Activated naive CD4-positive, alpha-beta T cell (primary cell): ENCODE results near the gene SERINC3.

ENCODE experiments used
- DNase-seq, 4 experiments: peaks; one replicate each; lab custom pipeline; 2025; lab: John Stamatoyannopoulos, UW

SERINC3 gene

DNA sequence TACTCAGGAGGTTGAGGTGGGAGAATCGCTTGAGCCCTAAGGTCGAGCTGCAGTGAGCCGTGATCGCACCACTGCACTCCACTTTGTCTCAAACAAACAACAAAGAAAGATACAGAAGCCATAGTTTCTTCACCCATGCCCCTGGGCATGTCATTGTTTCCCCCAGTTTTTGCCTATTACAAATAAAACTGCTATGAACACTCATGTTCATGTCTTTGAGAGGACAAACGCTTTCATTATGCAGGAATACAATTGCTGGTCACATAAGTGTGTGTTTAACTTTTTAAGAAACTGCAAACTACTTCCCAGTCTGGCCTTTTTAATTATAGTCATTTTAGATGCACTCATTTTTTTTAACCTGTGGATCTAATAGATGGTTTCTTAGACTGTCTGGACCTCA lies 58.4 kb downstream of the SERINC3 start:
- DNase-seq = no peak

DNA sequence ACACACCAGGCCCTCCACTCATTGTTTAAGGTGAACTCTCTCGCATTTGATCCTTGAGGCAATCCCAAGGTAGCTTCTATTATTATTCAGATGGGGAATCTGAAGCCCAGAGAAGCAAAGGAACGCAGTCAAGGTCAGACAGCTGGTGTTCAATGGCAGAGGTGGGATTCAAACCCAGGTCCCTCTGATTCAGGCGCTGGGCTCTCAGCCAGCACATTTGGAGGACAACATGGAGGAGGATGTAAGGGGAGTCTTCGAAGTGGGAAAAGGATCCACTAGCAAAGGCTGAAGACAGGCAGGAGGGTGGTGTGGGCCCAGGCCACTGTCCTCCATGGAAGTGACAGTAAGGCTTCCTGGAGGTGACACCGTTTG lies 60.1 kb downstream of the SERINC3 start:
- DNase-seq = no peak

DNA sequence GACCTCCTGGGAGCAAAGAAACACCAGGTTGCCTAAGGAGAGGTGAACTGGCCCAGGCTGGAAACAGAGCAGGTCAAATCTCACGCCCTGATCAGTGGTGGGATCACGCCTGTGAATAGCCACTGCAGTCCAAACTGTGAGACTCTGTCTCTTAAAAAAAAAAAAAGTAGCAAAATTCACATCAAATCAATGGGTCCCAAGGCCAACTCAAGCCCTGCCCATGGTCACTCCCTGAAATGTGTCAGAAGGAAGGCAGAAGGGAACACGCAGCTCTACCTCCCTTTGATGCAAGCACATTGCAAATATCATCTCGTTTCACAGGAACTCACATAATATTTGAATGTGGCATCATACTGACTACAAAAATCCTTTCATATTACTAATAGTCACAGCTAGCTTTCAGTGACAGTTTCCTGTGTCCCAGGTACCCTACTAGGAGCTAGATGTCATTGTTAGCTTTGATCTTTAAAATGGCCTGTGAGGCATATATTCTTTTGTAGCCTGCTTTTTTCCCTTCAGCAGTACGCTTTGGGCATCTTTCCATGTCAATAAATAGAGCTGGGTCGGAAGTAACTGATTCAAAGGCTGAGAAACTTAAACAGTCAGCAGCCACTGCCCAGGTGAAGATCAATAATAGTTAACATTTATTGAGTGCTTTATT lies 60.6 kb downstream of the SERINC3 start:
- no peak for DNase-seq

DNA sequence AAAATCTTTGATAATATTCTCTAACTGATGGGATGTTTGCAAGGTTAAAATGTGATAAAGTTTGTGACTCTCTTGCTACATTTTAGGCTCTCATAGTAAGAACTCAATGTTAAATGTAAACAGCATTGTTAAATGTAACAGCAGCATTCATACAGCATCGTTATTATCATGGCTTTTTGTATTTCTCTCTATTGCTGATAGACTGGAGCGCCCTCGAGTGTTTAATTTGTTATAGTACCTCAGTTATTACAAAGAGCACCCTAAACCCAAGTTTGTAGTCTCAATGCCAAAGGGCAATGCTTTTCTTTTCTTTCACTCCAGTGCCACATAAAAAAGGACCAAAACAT lies 61.1 kb downstream of the SERINC3 start:
- no peak for DNase-seq

DNA sequence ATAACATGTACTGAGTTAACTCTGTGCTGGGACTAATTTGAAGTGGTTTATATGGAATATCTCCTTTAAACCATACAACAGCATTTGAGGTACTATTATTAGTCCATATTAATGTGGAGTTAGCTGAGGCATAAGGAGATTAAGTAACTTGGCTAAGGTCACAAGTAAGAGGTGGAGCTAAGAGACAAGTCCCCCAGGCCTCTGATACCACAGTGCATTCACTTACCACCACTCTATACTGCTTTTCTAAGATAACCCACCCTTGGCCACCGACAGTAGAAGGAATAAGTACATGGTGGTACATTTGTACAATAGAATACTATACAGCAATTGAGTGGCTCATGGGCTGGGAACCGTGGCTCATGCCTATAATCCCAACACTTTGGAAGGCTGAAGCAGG lies 62.6 kb downstream of the SERINC3 start:
- DNase-seq = no peak

DNA sequence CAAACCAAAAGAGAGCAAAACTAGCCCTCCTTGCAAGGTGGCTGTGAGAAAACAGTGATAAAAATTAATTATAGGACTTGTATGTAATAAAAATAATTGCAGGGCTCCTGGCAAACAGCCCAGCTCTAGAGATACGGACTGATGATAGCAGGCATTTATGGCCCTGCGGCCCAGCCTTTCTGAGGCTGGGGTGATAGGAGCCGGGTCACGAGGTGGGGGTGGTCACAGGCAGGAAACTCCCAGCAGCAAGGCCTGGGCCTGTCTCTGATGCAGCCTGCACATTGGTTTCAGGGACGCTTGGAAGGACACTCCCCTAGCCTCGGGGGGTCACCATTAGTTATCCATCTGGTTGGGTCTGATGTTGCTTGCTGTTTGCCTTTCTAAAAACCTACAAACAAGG lies 64.9 kb downstream of the SERINC3 start:
- DNase-seq = no peak

DNA sequence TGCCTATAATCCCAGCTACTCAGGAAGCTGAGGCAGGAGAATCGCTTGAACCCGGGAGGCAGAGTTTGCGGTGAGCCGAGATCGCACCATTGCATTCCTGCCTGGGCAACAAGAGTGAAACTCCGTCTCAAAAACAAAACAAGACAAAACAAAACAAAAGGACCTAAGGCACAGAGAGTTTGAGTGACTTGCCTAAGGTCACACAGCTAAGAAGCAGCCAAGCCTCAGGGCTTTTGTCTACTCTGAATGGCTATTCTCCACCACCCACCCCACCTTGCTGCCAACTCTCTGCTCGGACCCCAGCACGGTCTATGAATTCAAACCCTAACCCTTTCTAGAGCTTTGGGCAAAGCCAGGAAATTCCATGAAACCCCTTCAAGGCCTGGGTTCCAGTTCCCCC lies 65.3 kb downstream of the SERINC3 start:
- DNase-seq = no peak

DNA sequence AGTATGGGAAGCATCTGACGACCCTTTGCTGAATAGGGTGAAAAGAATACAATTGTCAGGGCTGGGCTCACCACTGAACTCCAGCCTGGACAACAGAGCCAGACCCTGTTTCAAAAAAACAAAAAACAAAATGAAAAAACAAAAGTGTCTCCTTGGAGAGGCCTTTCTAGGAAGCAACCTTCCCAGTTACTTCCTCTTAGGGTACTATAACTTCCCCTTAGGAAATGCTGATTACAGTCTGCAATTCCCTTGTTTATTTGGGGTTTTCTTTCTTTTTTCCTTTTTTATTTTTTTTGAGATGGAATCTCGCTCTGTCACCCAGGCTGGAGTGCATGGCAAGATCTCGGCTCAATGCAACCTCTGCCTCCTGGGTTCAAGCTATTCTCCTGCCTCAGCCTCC lies 66.7 kb downstream of the SERINC3 start:
- DNase-seq = no peak

DNA sequence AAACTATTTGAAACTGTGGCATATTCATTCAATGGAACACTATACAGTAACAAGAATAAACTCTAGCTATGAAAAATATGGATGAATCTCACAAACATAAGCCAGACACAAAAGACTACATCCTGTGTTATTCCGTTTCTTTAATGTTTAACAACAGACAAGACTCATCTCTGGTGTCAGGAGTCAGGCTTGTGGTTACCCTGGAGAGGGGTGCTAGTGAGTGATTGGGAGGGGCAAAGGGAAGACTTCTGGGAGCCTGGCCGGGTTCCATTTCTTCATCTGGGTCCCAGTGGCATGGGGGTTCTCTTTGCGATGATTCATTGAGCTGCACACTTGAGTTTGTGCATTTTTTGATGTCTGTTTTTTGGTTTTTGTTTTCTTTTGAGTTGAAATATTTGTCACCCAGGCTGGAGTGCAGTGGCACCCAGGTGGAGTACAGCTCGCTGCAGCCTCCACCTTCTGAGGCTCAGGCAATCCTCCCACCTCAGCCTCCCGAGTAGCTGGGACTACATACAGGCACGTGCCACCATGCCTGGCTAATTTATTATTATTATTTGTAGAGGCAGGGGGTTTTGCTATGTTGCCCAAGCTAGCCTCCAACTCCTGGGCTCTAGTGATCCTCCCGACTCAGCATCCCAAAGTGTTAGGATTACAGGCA lies 67.4 kb downstream of the SERINC3 start:
- DNase-seq = no peak

DNA sequence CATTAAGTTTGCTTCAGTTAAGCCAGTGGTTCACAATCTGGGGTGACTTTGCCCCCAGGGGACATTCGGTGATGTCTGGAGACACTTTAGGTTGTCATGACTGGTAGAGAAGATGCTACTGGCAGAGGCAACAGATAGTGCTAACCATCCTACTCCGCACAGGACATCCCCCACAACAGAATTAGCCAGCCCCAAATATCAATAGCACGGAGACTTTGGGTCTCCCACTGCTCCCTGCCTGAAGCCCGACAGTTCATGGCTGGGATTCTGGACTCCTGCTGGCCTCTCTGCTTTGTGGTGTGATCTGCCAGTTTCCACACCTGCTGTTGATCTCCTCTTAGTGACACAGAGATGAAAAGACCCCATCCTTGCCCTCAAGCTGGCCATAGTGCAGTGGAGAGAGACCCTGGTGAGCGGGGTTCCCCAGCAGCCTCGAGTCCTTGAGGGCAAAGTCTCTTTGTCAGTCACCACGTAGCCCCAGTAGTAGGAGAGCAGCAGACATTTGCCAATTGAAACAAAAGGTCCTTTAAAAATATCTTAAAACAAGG lies 70.9 kb downstream of the SERINC3 start:
- no peak for DNase-seq

DNA sequence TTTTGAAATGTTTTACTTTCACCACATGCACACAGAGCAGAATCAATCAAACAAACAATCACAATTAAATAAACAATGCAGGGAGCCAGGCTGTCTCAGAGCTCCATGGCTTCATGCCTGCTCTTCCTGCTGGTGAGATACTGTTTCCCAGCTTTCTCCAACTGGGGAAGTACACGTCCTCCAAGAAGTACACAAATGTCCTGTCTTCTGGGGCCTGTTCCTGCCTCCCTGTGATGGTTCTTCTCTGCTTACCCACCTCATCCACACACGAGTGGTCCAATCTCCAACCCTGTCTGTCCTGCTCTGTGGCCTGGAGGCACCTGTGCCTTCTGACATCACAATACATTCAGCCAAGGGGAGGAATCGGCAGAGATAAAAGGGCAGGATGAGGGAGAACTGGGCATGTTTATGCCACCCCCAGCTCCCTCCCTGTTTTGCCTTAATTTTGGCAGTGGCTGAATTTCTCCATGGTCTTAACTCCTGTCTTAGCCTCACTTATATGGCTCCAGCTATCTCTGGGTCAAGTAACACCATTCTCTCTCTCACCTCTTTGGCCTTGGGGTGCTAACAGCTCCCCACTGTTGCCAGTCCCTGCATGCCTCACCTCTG lies 71.5 kb downstream of the SERINC3 start:
- DNase-seq = no peak

DNA sequence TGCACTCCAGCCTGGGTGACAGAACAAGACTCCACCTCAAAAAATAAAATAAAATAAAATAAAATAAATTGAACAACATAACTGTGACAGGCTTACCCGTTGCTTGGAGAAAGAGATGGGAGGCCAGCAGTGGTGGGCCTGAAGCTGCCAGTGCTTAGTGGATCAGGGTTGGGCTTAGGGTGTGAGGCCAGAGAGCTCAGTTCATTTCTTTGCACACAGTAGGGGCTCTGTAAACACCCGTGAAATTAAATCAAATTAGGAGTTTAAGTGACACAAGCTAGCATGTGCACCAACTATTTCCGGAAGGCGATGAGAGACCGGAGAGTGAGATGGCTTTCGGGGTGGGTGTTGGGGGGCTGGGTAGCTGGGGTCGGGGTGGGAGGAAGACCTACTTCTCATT lies 72.0 kb downstream of the SERINC3 start:
- DNase-seq = no peak

DNA sequence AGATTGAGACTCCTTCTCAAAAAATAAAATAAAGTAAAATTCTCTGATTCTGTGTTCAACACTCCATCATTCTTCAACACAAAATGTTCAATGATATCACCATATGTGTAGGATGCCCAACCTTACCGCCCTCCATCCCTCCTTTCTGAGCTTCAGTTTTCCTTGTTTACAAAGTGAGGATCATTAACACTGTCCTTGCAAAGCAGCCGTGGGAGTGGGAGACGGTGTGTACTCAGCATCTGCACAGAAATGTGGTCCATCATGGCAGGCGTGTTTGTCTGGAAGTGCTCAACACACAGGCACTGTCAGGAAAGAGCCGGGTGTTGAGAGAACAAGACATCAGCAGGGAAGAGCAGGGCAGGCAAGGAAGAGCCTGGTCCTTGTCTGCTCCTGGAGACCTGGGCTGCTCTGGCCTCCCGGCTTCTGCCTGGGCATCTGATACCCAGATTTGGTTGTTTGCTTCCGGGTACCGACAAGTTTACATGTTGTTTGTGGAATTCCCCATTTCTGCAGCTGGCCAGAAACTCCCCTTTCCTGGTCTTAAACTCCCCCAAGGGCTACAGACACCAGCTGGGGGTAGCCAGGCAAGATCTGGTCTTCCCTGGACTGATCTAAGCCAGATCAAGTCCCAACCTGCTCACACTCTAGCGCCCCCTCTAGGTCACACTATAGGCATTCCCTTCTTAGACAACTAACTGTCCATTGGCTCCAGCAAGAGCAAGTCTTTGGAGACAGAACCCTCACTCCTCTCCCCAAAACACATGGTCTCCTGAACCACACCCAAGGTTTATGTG lies 72.9 kb downstream of the SERINC3 start:
- DNase-seq = no peak

DNA sequence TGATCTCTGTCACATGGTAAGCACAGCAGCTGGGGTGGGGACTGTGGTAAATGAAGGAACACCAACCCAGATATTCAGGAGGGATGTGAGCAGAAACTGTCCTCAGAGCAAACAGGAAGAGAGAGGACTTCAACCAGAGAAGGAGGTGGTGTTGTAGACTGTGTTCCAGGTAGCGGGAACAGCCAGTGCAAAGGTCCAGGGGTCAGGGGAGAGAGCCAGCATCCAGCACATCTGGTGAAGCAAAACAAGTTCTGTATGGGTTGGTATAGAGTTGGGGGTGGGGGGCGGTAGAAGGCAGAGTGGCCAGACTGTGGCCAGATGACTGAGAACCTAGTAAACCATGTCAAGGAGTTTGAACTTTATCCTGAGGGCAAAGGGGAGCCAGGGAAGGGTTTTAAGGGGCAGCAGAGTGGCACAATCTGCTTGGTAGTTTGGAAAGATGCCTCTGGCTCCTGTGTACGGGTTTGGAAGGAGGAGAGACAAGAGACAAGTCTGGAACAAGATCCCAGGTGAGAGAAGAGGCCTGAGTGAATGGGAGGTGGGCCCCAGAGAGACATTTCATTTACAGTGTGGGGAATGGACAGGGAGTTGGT lies 73.9 kb downstream of the SERINC3 start:
- no peak for DNase-seq
